GM18520 (cell line): ENCODE data around the gene PTX3.

Experiments
- ATAC-seq: cut with Tn5 transposase; IDR thresholded peaks from one replicate; pipeline ENCODE4 v1.9.1; 2021; ENCODE audit not compliant: unreplicated experiment

PTX3 gene

GRCh38 chr3:157420606-157421130 lies 16.0 kb upstream of the PTX3 start:
- no peak for ATAC-seq

GRCh38 chr3:157423337-157423736 lies 13.3 kb upstream of the PTX3 start:
- ATAC-seq: no peak

- no peak for ATAC-seq
Observed at GRCh38 chr3:157427901-157428300, 8.7 kb upstream of the PTX3 start.

- no peak for ATAC-seq
Observed at GRCh38 chr3:157428853-157429252, 7.8 kb upstream of the PTX3 start.

GRCh38 chr3:157429708-157430107 lies 6.9 kb upstream of the PTX3 start:
- ATAC-seq: no peak

- ATAC-seq: no peak
Observed at GRCh38 chr3:157438194-157438730, 1.6 kb downstream of the PTX3 start.

GRCh38 chr3:157441102-157441624 lies 4.5 kb downstream of the PTX3 start:
- ATAC-seq: no peak

GRCh38 chr3:157442729-157443128 lies 6.1 kb downstream of the PTX3 start:
- ATAC-seq: no peak

- no peak for ATAC-seq
Observed at GRCh38 chr3:157443905-157444796, 7.5 kb downstream of the PTX3 start.

GRCh38 chr3:157444797-157445184 lies 8.1 kb downstream of the PTX3 start:
- no peak for ATAC-seq

- ATAC-seq: no peak
Observed at GRCh38 chr3:157445857-157446256, 9.2 kb downstream of the PTX3 start.

GRCh38 chr3:157447026-157447694 lies 10.5 kb downstream of the PTX3 start:
- ATAC-seq: no peak

- ATAC-seq: no peak
Observed at GRCh38 chr3:157452097-157452496, 15.4 kb downstream of the PTX3 start.

GRCh38 chr3:157453824-157454223 lies 17.2 kb downstream of the PTX3 start:
- ATAC-seq: no peak

- no peak for ATAC-seq
Observed at GRCh38 chr3:157459706-157460105, 23.1 kb downstream of the PTX3 start.

- ATAC-seq: no peak
Observed at GRCh38 chr3:157460253-157460652, 23.6 kb downstream of the PTX3 start.

- no peak for ATAC-seq
Observed at GRCh38 chr3:157463816-157464215, 27.2 kb downstream of the PTX3 start.

- no peak for ATAC-seq
Observed at GRCh38 chr3:157464321-157464720, 27.7 kb downstream of the PTX3 start.

- no peak for ATAC-seq
Observed at GRCh38 chr3:157465741-157466140, 29.1 kb downstream of the PTX3 start.

GRCh38 chr3:157467200-157467599 lies 30.6 kb downstream of the PTX3 start:
- no peak for ATAC-seq

- ATAC-seq: no peak
Observed at GRCh38 chr3:157469561-157470294, 33.1 kb downstream of the PTX3 start.
